NCI-H1417 treated with DMSO at 0.1 percent for 48 hours (cell line): ENCODE data around the gene CPLANE2.
"Not testable (repeated sequence)": the region's sequence is repeated elsewhere in the genome, so short reads cannot be mapped to it uniquely, and the experiment has no call there.

Source experiments
- DNase-seq: peaks from one replicate; lab custom pipeline; 2025; lab: John Stamatoyannopoulos, UW

Gene CPLANE2

GRCh38 chr1:16229976-16230740 lies 6.8 kb downstream of the CPLANE2 start:
- DNase-seq, result no peak

GRCh38 chr1:16226490-16227179 lies 10.3 kb downstream of the CPLANE2 start:
- DNase-seq, result no peak

GRCh38 chr1:16226129-16226489 lies 10.9 kb downstream of the CPLANE2 start:
- no peak for DNase-seq

GRCh38 chr1:16224472-16224871 lies 12.5 kb downstream of the CPLANE2 start:
- no peak for DNase-seq

- DNase-seq, result not testable (repeated sequence)
Observed at GRCh38 chr1:16222716-16223115, 14.3 kb downstream of the CPLANE2 start.

- no peak for DNase-seq
Observed at GRCh38 chr1:16221499-16221898, 15.5 kb downstream of the CPLANE2 start.

GRCh38 chr1:16219968-16220500 lies 16.9 kb downstream of the CPLANE2 start:
- no peak for DNase-seq

GRCh38 chr1:16218674-16219071 lies 18.3 kb downstream of the CPLANE2 start:
- no peak for DNase-seq

- DNase-seq, result no peak
Observed at GRCh38 chr1:16218014-16218673, 18.8 kb downstream of the CPLANE2 start.

GRCh38 chr1:16217061-16217785 lies 19.8 kb downstream of the CPLANE2 start:
- peak; percentile 61 for DNase-seq

- peak; percentile 52 for DNase-seq
Observed at GRCh38 chr1:16215882-16216753, 20.9 kb downstream of the CPLANE2 start.

GRCh38 chr1:16215240-16215639 lies 21.7 kb downstream of the CPLANE2 start:
- DNase-seq, result not testable (repeated sequence)

- DNase-seq, result not testable (repeated sequence)
Observed at GRCh38 chr1:16213544-16213943, 23.4 kb downstream of the CPLANE2 start.

GRCh38 chr1:16213013-16213412 lies 24.0 kb downstream of the CPLANE2 start:
- DNase-seq, result no peak

- DNase-seq, result peak; percentile 15
Observed at GRCh38 chr1:16212251-16212961, 24.6 kb downstream of the CPLANE2 start, which contains the start of gene ARHGEF19. Gene ARHGEF19, minus strand, starts transcription at chr1:16212652. Its CDS starts 3,598 bp downstream, at chr1:16209054.

GRCh38 chr1:16211824-16212223 lies 25.2 kb downstream of the CPLANE2 start:
- DNase-seq, result no peak

- no peak for DNase-seq
Observed at GRCh38 chr1:16210581-16210980, 26.4 kb downstream of the CPLANE2 start.

- DNase-seq, result no peak
Observed at GRCh38 chr1:16209847-16210407, 27.1 kb downstream of the CPLANE2 start.

GRCh38 chr1:16209132-16209846 lies 27.7 kb downstream of the CPLANE2 start:
- DNase-seq, result no peak
